Activated CD8-positive, alpha-beta memory T cell treated with anti-CD3 and anti-CD28 coated beads, Interleukin-2, amount 50 U/mL, for 1 hour (primary cell): ENCODE results near the gene RPL22L1.
"Not testable (repeated sequence)": the region's sequence is repeated elsewhere in the genome, so short reads cannot be mapped to it uniquely, and the experiment has no call there.

Source experiments
- DNase-seq: peaks from one replicate; pipeline ENCODE4 v3.0.0-alpha.2; 2020; ENCODE audit errors: extremely low read depth

RPL22L1 gene

DNA sequence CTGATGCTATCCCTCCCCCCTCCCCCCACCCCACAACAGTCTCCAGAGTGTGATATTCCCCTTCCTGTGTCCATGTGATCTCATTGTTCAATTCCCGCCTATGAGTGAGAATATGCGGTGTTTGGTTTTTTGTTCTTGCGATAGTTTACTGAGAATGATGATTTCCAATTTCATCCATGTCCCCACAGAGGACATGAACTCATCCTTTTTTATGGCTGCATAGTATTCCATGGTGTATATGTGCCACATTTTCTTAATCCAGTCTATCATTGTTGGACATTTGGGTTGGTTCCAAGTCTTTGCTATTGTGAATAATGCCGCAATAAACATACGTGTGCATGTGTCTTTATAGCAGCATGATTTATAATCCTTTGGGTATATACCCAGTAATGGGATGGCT lies 8.7 kb upstream of the RPL22L1 start:
- DNase-seq = not testable (repeated sequence)

GRCh38 chr3:170877311-170877710 lies 7.3 kb upstream of the RPL22L1 start:
- not testable (repeated sequence) for DNase-seq

- no peak for DNase-seq
Measured at GRCh38 chr3:170876537-170876936, 6.5 kb upstream of the RPL22L1 start.

- DNase-seq = no peak
Measured at GRCh38 chr3:170869239-170869590, 780 bp downstream of the RPL22L1 start.

DNA sequence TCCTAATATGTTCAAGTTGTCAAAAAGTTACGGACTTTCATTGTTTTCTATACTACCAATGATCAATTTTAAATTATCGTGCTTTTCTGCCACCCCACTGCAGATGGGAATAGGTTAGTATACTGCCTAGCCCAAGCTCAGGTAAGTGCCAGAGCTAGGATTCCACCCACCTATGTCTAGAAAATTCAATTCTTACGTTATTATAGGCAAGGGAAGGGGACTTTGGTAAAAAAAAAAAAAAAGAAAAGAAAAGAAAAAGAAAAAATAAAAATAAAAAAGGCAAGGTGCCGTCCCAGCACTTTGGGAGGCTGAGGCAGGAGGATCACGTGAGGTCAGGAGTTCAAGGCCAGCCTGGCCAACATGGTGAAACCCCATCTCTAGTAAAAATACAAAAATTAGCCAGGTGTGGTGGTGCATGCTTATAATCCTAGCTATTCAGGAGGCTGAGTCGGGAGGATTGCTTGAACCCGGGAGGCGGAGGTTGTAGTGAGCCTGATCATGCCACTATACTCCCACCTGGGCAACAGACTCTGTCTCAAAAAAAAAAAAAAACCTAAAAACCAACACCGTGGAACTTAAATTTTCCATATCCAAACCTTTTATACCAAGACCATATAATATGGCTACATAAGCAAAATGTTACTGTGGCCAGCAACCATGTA lies 1.3 kb downstream of the RPL22L1 start:
- DNase-seq = no peak

- no peak for DNase-seq
Measured at GRCh38 chr3:170867143-170867937, 2.7 kb downstream of the RPL22L1 start.

DNA sequence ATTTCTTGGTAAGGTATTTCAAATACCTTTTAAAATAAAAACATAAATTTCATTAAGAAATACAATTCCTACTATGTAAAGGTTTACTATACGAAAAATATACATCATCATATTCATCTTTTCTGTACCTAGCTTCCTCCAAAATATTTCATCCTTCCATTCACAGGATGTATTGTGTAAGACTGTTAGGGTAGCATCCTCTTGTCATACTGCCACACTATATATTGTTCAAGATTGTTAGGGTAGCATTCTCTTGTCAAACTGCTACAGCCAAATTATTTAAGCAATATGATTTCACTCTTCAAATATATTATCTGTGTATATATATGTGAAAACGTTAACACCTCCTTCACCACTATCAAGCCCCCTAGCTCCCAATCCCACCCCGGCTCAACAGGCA lies 3.5 kb downstream of the RPL22L1 start:
- no peak for DNase-seq

DNA sequence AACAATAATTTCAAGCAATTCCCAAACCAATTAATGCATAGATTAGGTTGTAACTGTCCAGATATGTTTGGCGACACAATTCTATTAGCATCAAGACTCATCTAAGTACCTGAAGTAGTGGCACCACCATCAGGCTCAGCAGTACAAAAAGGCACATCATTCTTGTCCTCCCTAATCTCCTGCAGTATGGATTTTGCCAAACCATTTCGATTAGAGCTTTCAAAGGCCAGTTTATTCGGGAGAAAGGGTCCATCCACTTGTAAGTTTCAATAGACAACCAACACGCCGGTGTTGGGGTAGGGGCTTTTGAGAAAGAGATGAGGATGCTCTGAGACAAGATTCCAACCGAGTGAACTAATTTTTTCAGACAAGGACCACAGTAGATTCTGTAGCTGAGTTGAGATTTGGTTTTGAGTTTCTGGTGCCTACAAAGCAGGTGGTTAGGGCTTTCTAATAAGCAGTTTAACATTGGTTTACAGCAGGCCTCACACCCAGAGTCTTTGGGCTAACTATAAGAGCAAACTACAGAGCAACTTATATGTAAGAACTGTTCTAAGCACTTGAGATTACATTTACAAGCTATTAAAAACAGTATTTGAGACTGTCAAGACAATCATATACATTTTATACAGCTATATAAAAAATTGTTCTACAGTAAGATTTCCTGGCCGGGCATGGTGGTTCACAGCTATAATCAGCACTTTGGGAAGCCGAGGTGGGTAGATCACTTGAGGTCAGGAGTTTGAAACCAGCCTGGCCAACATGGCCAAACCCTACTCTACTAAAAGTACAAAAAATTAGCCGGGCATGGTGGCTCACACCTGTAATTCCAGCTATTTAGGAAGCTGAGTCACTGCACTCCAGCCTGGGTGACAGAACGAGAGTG lies 4.5 kb downstream of the RPL22L1 start:
- no peak for DNase-seq

GRCh38 chr3:170864525-170865208 lies 5.3 kb downstream of the RPL22L1 start:
- DNase-seq = no peak

GRCh38 chr3:170863816-170864215 lies 6.2 kb downstream of the RPL22L1 start:
- no peak for DNase-seq

DNA sequence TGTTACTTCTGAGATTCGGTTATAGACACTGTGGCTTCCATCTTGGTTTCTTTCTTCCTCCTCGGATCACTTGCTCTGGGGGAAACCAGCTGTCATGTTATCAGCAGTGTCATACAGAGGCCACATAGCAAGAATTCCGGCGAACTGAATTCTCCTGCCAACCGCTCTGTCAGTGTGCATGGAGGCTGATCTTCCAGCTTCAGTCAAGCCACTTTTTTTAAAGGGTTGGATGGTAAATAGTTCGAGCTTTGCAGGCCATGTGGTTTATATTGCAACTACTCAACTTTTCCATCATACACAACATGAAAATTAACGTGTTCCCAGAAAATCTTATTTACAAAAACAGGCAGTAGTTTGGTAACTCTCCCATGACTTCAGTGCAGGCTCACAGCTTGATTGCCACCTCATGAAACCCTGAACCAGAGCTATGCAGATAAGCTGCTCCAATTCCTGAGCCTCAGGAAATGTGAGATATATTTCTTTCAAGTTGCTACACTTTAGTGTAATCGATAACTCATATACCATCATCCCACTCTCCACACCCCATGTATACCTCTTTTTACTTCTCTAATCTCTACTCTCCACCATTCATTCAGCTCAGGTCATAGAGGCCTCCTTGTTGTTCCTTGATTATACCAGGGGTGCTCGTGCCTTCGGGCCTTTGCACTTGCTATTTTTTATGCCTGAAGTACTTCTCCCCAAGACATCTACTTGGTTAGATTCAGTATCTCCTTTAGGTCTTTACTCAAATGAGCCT lies 7.2 kb downstream of the RPL22L1 start:
- no peak for DNase-seq

DNA sequence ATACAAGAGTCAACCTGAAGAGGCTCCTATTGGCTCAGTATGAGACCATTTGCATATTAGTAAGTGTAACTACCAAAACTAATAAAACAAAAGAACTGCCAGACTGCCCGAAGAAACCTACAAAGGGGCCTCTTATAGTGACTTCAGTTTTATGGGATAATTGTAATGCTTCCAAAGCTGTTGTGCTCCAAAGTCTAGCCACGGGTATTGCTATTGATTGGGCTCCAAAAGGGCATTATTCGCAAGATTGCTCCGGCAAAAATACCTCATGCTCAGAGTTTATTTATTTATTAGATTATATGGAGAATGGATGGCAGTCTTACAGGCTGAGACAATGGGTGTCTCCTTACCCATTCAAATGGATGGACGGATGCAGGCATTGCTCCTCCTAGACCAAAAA lies 11.4 kb downstream of the RPL22L1 start:
- no peak for DNase-seq

DNA sequence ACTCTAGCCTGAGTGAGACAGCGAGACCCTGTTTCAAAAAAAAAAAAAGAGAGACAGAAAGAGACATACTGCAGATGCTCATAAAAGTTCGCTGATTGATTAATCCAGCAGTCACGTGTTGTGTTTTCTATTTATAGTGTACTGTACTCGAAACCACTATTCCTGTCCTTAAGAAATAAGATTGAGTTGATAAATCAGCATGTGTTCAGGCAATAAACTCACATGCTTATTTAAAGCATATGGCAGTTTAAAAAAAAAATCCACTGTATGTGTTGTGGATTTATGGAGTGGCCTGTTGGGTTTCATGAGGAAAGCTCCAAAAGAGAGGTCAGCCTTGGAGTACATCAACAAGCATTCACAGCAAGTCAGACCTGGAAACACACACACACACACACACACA lies 17.7 kb downstream of the RPL22L1 start:
- no peak for DNase-seq

DNA sequence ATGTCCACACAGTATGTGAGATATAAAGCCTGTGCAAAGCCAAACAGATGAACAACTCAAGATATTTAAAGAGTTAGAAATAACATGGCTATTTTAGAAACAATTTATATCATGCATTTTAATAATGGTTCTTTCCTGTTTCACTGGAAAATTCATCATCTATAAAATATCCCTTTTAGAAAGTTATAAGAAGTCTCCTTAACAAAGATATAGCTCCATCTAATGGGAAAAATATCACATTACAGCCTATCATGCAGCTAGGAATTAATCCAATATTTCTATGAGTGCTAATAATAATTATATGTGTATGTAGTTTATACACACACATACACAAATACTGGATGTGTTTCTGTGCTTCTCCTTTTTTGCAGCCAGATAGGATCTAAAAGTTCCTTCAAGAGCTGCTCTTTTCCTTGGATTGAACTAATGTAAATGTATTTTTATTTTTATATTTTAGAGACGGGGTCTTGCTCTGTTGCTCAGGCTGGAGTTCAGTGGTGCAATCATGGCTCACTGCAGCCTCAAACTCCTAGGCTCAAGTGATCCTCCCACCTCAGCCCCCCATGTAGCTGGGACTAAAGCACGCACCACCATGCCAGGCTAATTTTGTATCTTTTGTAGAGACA lies 21.6 kb downstream of the RPL22L1 start:
- no peak for DNase-seq

DNA sequence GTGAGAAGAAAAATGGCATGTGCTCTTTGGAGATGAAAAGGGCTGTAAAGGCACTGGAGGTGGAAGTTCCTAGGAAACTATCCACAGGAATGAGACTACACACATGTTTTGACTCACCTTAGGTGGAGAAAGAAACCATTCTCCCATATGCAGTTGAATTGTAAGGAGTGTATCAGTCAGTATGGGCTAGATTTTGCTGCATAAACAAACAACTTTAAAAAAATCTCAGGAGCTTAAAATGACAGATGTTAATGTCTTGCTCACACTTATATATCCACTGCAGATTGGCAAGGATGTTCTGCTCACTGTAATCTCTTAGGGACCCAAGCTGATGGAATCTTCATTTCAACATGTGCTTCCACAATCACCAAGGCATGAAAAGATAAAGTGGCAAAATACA lies 25.6 kb downstream of the RPL22L1 start:
- DNase-seq = no peak

DNA sequence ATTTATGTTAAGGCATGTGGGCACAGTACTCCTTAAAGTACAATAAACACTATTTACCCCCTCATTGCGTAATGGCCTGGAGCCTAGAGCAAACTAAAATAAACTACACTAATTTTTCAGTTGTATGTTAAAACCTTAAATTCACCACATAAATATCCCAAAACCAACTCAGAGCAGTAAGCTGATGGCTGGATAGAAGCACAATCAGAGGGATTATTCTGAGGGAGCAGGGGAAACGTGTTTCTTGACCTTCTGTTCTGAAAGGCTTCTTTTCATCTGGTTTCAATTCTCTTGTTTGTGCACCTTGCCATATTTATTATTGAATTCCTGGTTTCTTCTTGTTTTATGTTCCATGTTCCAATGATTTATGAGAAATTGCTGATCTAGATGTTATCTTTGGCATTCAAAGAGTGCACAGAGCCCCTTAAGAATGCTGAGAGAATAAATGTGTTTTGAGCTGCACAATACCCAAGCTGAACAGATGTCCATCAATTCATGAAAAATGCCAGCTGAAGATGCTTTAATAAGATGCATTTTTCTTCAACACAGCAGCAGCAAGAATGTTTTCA lies 29.6 kb downstream of the RPL22L1 start:
- no peak for DNase-seq

DNA sequence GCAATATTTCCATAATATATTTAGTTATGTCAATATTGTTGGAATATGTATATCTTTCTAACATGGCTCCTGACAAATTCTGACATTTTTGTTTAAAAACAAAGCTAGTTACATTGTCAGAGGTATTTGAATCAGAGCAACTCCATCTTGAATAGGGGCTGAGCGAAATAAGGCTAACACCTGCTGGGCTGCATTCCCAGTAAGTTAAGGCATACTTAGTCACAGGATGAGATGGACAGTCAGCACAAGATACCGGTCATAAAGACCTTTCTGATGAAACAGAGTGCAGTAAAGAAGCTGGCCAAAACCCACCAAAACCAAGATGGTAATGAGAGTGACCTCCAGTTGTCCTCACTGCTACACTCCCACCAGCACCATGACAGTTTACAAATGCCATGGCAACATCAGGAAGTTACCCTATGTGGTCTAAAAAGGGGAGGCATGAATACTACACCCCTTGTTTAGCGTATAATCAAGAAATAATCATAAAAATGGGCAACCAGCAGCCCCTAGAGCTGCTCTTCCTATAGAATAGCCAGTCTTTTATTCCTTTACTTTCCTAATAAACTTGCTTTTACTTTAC lies 30.4 kb downstream of the RPL22L1 start:
- no peak for DNase-seq

DNA sequence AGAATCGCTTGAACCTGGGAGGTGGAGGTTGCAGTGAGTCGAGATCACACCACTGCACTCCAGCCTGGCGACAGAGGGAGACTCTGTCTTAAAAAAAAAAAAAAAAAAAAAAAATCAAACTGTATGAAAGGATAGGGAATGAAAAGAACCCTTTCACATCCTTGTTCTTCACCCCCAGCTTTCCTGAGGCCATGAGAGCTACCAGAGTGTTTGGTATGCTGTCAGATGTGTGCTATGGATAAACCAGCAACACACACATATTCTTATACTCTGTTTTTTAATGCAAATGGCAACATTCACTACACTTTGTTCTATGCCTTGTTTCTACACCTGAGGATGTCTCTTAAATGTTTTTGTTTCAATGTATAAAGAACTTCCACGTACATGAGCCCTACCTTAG lies 33.5 kb downstream of the RPL22L1 start:
- no peak for DNase-seq

GRCh38 chr3:170835336-170835735 lies 34.7 kb downstream of the RPL22L1 start:
- DNase-seq = no peak

- no peak for DNase-seq
Measured at GRCh38 chr3:170830580-170830979, 39.4 kb downstream of the RPL22L1 start.
